Neural crest cell (in vitro differentiated cells): ENCODE measurements around the gene NR0B2. TPM values are rescaled to one million over a fixed set of nuclear protein-coding genes. Genes with fewer than 3 reads are reported as not detected.

Source experiments
- DNase-seq: peaks from one replicate; pipeline ENCODE4 v3.0.0; 2021; ENCODE audit warnings: low read depth, mixed read lengths, low spot score
- H3K27ac Mint-ChIP-seq: one replicate; pipeline ENCODE4 v1.8.0; 2021; ENCODE audit warnings: mild to moderate bottlenecking, mixed read lengths; ENCODE audit not compliant: unreplicated experiment
- H3K27me3 Mint-ChIP-seq: 2 replicates; pipeline ENCODE4 v1.8.0; 2021; ENCODE audit warnings: low read depth, mild to moderate bottlenecking, mixed read lengths
- H3K36me3 Mint-ChIP-seq: 2 replicates; pipeline ENCODE4 v1.8.0; 2021; ENCODE audit warnings: low read depth, mild to moderate bottlenecking, mixed read lengths
- H3K4me1 Mint-ChIP-seq: 2 replicates; pipeline ENCODE4 v1.8.0; 2021; ENCODE audit warnings: mixed read lengths
- H3K4me3 Mint-ChIP-seq: one replicate; pipeline ENCODE4 v1.8.0; 2021; ENCODE audit warnings: mild to moderate bottlenecking, mixed read lengths
- H3K9me3 Mint-ChIP-seq: 2 replicates; pipeline ENCODE4 v1.8.0; 2021; ENCODE audit warnings: mixed read lengths
- CTCF ChIP-seq: fragments of 200-600 bp; sonication (generic); conservative IDR thresholded peaks from 2 replicates; pipeline ENCODE4 v1.5.0; 2021; ENCODE audit warnings: antibody characterized with exemption, mild to moderate bottlenecking
- total RNA-seq: library from RNA; stranded (reverse); gene quantifications from 2 replicates; pipeline ENCODE4 v1.2.1, GENCODE V29; 2021

The NR0B2 gene
- total RNA-seq, 1 donor from 2014 or later = not detected

DNA sequence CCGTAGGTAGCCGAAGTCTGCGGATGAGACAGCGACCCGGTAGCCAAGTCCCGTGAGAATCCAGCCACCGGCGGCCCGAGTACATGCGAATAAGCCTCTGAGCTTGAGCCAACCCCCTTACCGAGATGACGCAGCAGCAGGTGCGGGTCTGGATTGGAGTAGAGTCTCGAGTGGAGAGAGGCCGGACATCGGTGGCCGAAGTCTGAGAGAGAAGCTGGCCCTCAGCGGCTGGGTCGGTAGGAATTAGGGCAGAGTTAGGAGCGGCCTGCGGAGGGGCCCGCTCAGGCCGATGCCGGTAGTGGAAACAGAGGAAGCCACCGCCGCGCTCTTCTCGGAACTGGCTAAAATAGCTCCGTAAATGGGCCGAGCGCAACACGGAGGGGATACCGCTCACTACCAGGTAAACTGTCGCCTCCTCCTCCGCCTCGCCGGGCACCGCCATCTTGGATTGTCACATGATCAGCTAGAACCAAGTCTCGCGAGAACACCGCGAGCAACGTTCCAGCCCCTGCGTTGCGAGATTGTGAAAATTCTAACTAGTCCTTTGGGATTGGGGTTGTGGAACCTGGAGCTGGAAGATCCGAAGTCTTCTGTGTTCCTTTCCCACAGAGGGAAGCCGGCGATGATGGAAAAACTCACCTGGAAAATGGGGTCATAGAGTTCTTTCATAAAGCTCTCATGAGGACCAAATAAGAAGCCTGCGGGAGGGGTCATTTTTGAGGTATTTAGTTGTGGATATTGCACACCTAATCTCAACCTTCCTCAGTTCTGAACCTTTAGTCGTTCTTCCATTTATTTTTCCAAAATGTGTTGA, 13.6 kb downstream of the NR0B2 start, which contains the start of gene GPATCH3:
Gene GPATCH3 (minus strand): TSS at position 467 of the 814 bp plus-strand sequence. CDS start 25 bp downstream, at position 442.
- TF ChIP-seq CTCF = no peak

DNA sequence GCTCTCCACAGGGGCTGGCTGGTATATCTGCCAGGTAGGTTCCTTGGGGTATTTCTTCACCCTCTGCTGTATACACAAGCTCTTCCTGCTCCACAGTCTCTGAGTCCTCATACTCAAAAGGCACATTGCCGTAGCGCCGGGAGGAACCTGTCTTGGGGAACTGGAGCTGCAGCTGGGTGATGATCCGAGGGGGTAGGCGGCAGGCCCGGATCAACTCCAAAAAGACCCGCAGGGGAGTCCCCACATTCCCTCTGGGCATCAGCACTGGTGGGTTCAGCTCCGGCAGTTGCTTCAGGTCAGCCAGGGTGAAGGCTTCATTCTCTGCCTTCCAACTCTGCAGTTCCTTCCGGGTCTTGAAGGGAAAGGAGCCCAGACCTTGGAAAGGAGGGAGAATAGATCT, 16.4 kb downstream of the NR0B2 start:
- no peak overlapping the region for H3K27ac Mint-ChIP-seq
- H3K27me3 Mint-ChIP-seq = peaks cover 5% of the 10 kb centered on the region
- peaks cover 11% of the 10 kb centered on the region for H3K36me3 Mint-ChIP-seq
- no peak for DNase-seq
- no peak for TF ChIP-seq CTCF
- peak overlapping the region; percentile 41 for H3K4me3 Mint-ChIP-seq
- H3K9me3 Mint-ChIP-seq = peaks cover 3% of the 10 kb centered on the region
- H3K4me1 Mint-ChIP-seq = peaks cover 30% of the 10 kb centered on the region

More for the DNA sequence above, 13.6 kb downstream of the NR0B2 start, which contains the start of gene GPATCH3:
- Mint-ChIP-seq H3K4me3 (peak within 1 kb of the TSS; percentile 89), H3K9me3 (peaks cover 3% of the 10 kb centered on the region), H3K27me3 (peaks cover 5% of the 10 kb centered on the region), H3K27ac (peak within 1 kb of the TSS; percentile 95), H3K36me3 (no peaks in the 10 kb centered on the region), H3K4me1 (peaks cover 31% of the 10 kb centered on the region)
- peak; percentile 88 for DNase-seq

- H3K27ac Mint-ChIP-seq = no peak overlapping the region
- no peak for TF ChIP-seq CTCF
- H3K27me3 Mint-ChIP-seq = no peaks in the 10 kb centered on the region
- DNase-seq = no peak
- H3K9me3 Mint-ChIP-seq = no peaks in the 10 kb centered on the region
- peaks cover 14% of the 10 kb centered on the region for H3K36me3 Mint-ChIP-seq
- peaks cover 16% of the 10 kb centered on the region for H3K4me1 Mint-ChIP-seq
- peak overlapping the region; percentile 56 for H3K4me3 Mint-ChIP-seq
Observed at GRCh38 chr1:26894263-26894662, 19.5 kb downstream of the NR0B2 start.

DNA sequence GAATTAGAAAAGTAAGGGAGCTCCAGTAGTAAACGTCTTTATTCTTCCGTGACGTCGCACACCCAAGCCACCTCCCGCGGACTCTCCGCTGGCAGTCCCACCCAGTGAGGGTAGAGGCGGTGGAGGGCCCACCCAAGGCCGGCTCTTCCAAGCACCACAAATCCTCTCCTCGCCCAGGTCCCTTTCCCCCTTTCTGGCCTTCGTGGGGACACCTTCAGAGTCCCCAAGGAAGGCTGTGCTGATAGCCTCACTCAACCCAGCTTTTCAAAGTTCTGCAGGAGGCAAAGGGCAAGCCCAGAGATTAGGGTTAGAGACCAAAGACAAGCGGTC, 23.3 kb downstream of the NR0B2 start:
- Mint-ChIP-seq H3K27me3 (no peaks in the 10 kb centered on the region), H3K4me1 (peaks cover 24% of the 10 kb centered on the region), H3K36me3 (peaks cover 17% of the 10 kb centered on the region), H3K9me3 (no peaks in the 10 kb centered on the region), H3K4me3 (peak overlapping the region; percentile 93), H3K27ac (peak overlapping the region; percentile 78)
- no peak for TF ChIP-seq CTCF
- DNase-seq = no peak

DNA sequence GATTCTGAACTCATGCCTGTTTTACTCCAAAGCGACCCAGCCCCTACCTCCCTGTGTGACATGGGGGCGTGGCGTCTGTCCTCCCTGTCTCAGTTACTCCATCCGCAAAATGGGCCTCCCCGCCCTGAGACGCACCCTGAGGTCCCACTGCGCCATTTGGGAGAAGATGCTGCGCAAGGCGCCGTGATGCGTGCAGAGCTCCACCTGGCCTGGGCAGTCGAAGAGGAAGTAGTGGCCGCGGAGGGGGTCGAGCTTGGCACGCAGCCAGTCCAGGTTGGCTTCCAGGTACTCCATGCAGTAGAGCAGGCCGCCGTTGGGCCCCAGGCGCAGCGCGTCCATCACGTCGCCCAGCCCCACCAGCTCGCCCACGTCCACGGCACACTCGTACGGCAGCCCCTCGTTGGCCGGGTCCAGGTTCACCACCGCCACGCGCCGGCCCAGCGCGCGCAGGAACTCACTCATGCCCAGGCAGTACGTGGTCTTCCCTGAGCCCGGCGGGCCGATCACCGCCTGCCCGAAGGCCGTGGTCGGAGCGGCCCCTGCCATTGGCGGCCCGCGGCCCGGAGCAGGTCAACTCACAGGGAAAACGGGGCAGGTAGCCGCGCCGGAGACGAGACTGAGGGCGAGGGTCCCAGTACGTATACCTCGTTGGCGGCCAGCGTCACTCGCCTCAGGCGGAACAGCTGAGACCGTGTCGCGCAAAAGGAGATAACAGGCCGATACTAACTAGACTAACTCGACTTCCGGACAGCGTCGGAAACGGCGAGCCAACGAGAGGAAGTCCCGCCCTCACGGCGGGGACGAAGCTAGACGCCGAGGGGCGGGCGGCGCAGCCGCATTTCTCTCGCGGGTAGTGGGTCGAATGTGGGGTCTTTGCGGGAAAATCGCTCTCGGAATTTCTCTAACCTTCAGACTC, 24.0 kb downstream of the NR0B2 start, which contains the start of gene GPN2:
Gene GPN2 (minus strand): TSS at position 733 of the 916 bp plus-strand sequence. CDS start 187 bp downstream, at position 546.
- Mint-ChIP-seq H3K4me3 (peak within 1 kb of the TSS; percentile 93), H3K9me3 (no peaks in the 10 kb centered on the region), H3K4me1 (peaks cover 24% of the 10 kb centered on the region), H3K27me3 (no peaks in the 10 kb centered on the region), H3K36me3 (peaks cover 22% of the 10 kb centered on the region), H3K27ac (peak within 1 kb of the TSS; percentile 93)
- no peak for TF ChIP-seq CTCF
- DNase-seq = peak; percentile 60
